SU-DHL-6 (cell line): Measurements from ENCODE around the gene ELMO3.

ENCODE experiments used
- EZH2phosphoT487 ChIP-seq: fragments of 200-600 bp; sonication (generic), shearing (Covaris generic); conservative IDR thresholded peaks from 2 replicates; pipeline ENCODE4 v1.6.1; 2018; ENCODE audit warnings: mild to moderate bottlenecking, antibody characterized with exemption, low read length, moderate library complexity, mixed read lengths
- TF ChIP-seq, protein P1 (sequence below): fragments of 200-600 bp; sonication (generic); IDR thresholded peaks from one replicate; pipeline ENCODE4 v1.5.1; 2017; ENCODE audit warnings: antibody characterized with exemption, mild to moderate bottlenecking, low read length, moderate library complexity; ENCODE audit not compliant: insufficient read depth, poor library complexity, severe bottlenecking

DNA sequence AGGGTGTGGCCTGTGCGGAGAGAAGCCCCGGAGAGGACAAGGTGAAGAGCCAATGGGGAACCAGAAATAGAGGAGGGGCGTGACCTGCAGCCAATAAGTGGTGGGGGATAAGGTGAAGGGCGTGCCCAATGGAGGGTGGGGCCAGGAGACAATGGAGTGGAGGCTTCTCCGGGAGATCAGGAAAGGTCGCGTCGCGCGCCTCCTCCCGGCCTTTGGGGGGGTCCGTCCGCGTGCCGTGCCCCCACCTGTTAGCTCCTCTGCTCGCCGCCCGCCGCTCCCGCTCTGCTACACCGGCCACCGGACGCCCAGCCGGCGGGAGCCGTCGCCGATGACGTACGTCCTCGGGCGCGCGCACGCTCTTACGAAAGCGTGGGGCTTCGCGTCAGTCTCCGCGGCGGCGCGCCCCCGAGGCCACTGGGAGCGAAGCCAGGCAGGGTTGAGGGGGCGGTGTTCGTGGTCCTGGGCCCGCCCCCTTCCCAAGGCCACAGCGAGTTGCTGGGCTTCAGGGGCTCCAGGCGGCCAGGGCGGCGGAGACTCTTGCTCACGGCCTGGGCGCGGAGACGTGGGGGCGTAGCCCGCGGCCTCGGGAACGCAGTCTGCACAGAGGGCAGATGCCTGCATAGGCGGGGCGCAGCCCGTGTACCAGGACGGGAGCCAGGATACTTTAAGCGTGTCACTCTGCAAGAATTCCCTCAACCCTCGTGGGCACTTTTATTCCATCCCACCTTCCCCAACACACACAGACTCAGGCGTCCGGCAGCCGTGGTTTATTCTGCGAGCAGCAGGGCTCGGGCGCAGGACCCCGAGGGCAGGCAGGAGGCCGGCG is 15.1 kb upstream of the ELMO3 start, which contains the start of gene MATCAP1:
- TF ChIP-seq, protein P1, sequence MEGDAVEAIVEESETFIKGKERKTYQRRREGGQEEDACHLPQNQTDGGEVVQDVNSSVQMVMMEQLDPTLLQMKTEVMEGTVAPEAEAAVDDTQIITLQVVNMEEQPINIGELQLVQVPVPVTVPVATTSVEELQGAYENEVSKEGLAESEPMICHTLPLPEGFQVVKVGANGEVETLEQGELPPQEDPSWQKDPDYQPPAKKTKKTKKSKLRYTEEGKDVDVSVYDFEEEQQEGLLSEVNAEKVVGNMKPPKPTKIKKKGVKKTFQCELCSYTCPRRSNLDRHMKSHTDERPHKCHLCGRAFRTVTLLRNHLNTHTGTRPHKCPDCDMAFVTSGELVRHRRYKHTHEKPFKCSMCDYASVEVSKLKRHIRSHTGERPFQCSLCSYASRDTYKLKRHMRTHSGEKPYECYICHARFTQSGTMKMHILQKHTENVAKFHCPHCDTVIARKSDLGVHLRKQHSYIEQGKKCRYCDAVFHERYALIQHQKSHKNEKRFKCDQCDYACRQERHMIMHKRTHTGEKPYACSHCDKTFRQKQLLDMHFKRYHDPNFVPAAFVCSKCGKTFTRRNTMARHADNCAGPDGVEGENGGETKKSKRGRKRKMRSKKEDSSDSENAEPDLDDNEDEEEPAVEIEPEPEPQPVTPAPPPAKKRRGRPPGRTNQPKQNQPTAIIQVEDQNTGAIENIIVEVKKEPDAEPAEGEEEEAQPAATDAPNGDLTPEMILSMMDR, result no peak
- TF ChIP-seq EZH2phosphoT487, result no peak
